Progenitor cell of endocrine pancreas (in vitro differentiated cells): Measurements from ENCODE around the gene KRTAP23-1. TPM values are rescaled to one million over a fixed set of nuclear protein-coding genes. Genes with fewer than 3 reads are reported as not detected.

Source experiments
- DNase-seq: peaks from one replicate; pipeline ENCODE4 v3.0.0; 2021; ENCODE audit warnings: low spot score; ENCODE audit not compliant: unreplicated experiment
- H3K27ac Mint-ChIP-seq: 2 replicates; pipeline ENCODE4 v1.8.0; 2021; ENCODE audit warnings: mild to moderate bottlenecking, moderate library complexity, mixed read lengths
- H3K27me3 Mint-ChIP-seq: 2 replicates; pipeline ENCODE4 v1.8.0; 2021; ENCODE audit warnings: mixed read lengths
- H3K36me3 Mint-ChIP-seq: 2 replicates; pipeline ENCODE4 v1.8.0; 2022; ENCODE audit warnings: mixed read lengths; ENCODE audit not compliant: insufficient read depth
- H3K4me1 Mint-ChIP-seq: 2 replicates; pipeline ENCODE4 v1.8.0; 2021; ENCODE audit warnings: low read depth, mixed read lengths
- H3K4me3 Mint-ChIP-seq: 2 replicates; pipeline ENCODE4 v1.8.0; 2021; ENCODE audit warnings: low read depth, mild to moderate bottlenecking, moderate library complexity, mixed read lengths
- H3K9me3 Mint-ChIP-seq: 2 replicates; pipeline ENCODE4 v1.8.0; 2021; ENCODE audit warnings: low read depth, mixed read lengths
- total RNA-seq: library from RNA; stranded (reverse); gene quantifications from 2 replicates; pipeline ENCODE4 v1.2.1, GENCODE V29; 2021
- TF ChIP-seq, protein P1 (sequence below): fragments of 200-600 bp; sonication (generic); IDR thresholded peaks from one replicate; pipeline ENCODE4 v1.5.0; 2021; ENCODE audit warnings: antibody characterized with exemption, mild to moderate bottlenecking; ENCODE audit not compliant: unreplicated experiment

KRTAP23-1 gene
- total RNA-seq, 1 donor from 2014 or later: not detected

GRCh38 chr21:30333736-30334135 is 14.7 kb downstream of the KRTAP23-1 start:
- no peaks in the 10 kb centered on the region for H3K36me3 Mint-ChIP-seq
- H3K9me3 Mint-ChIP-seq: no peaks in the 10 kb centered on the region
- DNase-seq: no peak
- no peak overlapping the region for H3K27ac Mint-ChIP-seq
- no peaks in the 10 kb centered on the region for H3K4me1 Mint-ChIP-seq
- TF ChIP-seq, protein P1, sequence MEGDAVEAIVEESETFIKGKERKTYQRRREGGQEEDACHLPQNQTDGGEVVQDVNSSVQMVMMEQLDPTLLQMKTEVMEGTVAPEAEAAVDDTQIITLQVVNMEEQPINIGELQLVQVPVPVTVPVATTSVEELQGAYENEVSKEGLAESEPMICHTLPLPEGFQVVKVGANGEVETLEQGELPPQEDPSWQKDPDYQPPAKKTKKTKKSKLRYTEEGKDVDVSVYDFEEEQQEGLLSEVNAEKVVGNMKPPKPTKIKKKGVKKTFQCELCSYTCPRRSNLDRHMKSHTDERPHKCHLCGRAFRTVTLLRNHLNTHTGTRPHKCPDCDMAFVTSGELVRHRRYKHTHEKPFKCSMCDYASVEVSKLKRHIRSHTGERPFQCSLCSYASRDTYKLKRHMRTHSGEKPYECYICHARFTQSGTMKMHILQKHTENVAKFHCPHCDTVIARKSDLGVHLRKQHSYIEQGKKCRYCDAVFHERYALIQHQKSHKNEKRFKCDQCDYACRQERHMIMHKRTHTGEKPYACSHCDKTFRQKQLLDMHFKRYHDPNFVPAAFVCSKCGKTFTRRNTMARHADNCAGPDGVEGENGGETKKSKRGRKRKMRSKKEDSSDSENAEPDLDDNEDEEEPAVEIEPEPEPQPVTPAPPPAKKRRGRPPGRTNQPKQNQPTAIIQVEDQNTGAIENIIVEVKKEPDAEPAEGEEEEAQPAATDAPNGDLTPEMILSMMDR: no peak
- no peak overlapping the region for H3K4me3 Mint-ChIP-seq
- no peaks in the 10 kb centered on the region for H3K27me3 Mint-ChIP-seq

GRCh38 chr21:30332681-30333080 is 15.7 kb downstream of the KRTAP23-1 start:
- H3K4me1 Mint-ChIP-seq: no peaks in the 10 kb centered on the region

GRCh38 chr21:30329203-30329875 is 19.1 kb downstream of the KRTAP23-1 start:
- Mint-ChIP-seq H3K36me3 (no peaks in the 10 kb centered on the region), H3K27me3 (no peaks in the 10 kb centered on the region), H3K27ac (no peak overlapping the region), H3K4me1 (no peaks in the 10 kb centered on the region), H3K4me3 (no peak overlapping the region), H3K9me3 (peaks cover 4% of the 10 kb centered on the region)
- TF ChIP-seq, protein P1: no peak
- no peak for DNase-seq

More at GRCh38 chr21:30332681-30333080, 15.7 kb downstream of the KRTAP23-1 start:
- TF ChIP-seq, protein P1: no peak
- Mint-ChIP-seq H3K9me3 (no peaks in the 10 kb centered on the region), H3K36me3 (no peaks in the 10 kb centered on the region), H3K27ac (no peak overlapping the region), H3K27me3 (no peaks in the 10 kb centered on the region), H3K4me3 (no peak overlapping the region)
- DNase-seq: no peak

DNA sequence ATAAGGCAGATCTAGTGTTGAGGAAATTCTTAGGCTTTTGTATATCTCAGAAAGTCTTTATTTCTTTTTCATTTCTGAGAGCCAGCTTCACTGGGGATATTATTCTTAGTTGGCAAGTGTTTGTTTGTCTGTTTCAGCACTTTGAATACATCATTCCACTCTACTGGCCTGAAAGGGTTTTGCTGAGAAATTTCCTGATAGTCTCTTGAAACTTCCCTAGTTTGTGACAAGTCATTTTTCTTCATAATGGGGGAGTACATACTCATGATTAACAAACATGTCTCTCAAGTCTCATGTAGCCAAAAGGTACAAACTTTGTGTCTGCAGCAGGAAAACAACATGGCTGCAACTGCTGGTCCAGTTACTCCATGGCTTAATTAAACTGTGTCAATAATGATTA is 22.0 kb downstream of the KRTAP23-1 start:
- Mint-ChIP-seq H3K4me1 (no peaks in the 10 kb centered on the region), H3K9me3 (peaks cover 4% of the 10 kb centered on the region), H3K4me3 (no peak overlapping the region), H3K27ac (no peak overlapping the region), H3K36me3 (no peaks in the 10 kb centered on the region), H3K27me3 (no peaks in the 10 kb centered on the region)
- TF ChIP-seq, protein P1: no peak
- no peak for DNase-seq

GRCh38 chr21:30320215-30320614 is 28.2 kb downstream of the KRTAP23-1 start, which contains the start of gene KRTAP26-1:
KRTAP26-1 (minus strand) TSS chr21:30320315; CDS start chr21:30320035, 280 bp downstream.
- H3K9me3 Mint-ChIP-seq: no peaks in the 10 kb centered on the region
- no peak for DNase-seq
- no peak within 1 kb of the TSS for H3K4me3 Mint-ChIP-seq
- no peaks in the 10 kb centered on the region for H3K4me1 Mint-ChIP-seq
- TF ChIP-seq, protein P1: no peak
- no peaks in the 10 kb centered on the region for H3K27me3 Mint-ChIP-seq
- H3K27ac Mint-ChIP-seq: no peak within 1 kb of the TSS
- no peaks in the 10 kb centered on the region for H3K36me3 Mint-ChIP-seq
